Measurements from ENCODE around the gene DNAI1. TPM values are rescaled to one million over a fixed set of nuclear protein-coding genes. Genes with fewer than 3 reads are reported as not detected.

The DNAI1 gene
- total and polyA plus RNA-seq, 2 of the 13 experiments (the other 11 are each of a cell fraction or from before 2014, with no cell fraction given): not detected

- TF ChIP-seq PHF5A (CRISPR knock-in tag; IDR thresholded peaks at IDR 0.05; ENCODE audit: low read depth, unreplicated experiment): no peak
- TF ChIP-seq ZBTB40 (IDR thresholded peaks at IDR 0.05): no peak
- TF ChIP-seq ZBTB40 (CRISPR knock-in tag; IDR thresholded peaks at IDR 0.05): no peak
- TF ChIP-seq ZNF496 (CRISPR knock-in tag; IDR thresholded peaks at IDR 0.05; ENCODE audit: insufficient replicate concordance): no peak
- TF ChIP-seq MTF1 (CRISPR knock-in tag; IDR thresholded peaks at IDR 0.05): no peak
- no peak for TF ChIP-seq ZBTB4 (CRISPR knock-in tag; IDR thresholded peaks at IDR 0.05; ENCODE audit: borderline replicate concordance)
- TF ChIP-seq ZNF350 (CRISPR knock-in tag; IDR thresholded peaks at IDR 0.05; ENCODE audit: borderline replicate concordance, low read depth): no peak
- TF ChIP-seq TEAD3 (CRISPR knock-in tag; optimal IDR thresholded peaks at IDR 0.05; ENCODE audit: borderline replicate concordance): no peak
- peak; percentile 94 for TF ChIP-seq MIER2 (CRISPR knock-in tag; IDR thresholded peaks at IDR 0.05)
- TF ChIP-seq RFX1 (IDR thresholded peaks at IDR 0.05): no peak
- TF ChIP-seq SAP130 (CRISPR knock-in tag; IDR thresholded peaks at IDR 0.05; ENCODE audit: low read depth): peak; percentile 15; the same call in 1 of the 2 replicates
- TF ChIP-seq ZNF383 (CRISPR knock-in tag; IDR thresholded peaks at IDR 0.05; ENCODE audit: borderline replicate concordance): no peak
- 0 out of 2 replicates have a peak, but pooled peaks have one; percentile 34 for TF ChIP-seq ZNF468 (CRISPR knock-in tag; IDR thresholded peaks at IDR 0.05)
- TF ChIP-seq THAP8 (CRISPR knock-in tag; IDR thresholded peaks at IDR 0.05; ENCODE audit: borderline replicate concordance): no peak
- TF ChIP-seq SNAI1 (CRISPR knock-in tag; IDR thresholded peaks at IDR 0.05; ENCODE audit: borderline replicate concordance): no peak
These were observed 27.7 kb upstream of the DNAI1 start (continued) for GRCh38 chr9:34430843-34431437.

All from HepG2 (cell line).